Stimulated activated CD4-positive, alpha-beta T cell treated with anti-CD3 and anti-CD28 coated beads, Interleukin-1b, Interleukin-23, amount 100 ng/mL, for 4 hours (primary cell): ENCODE measurements around the gene IFRD2.
"Not testable (repeated sequence)": the region's sequence is repeated elsewhere in the genome, so short reads cannot be mapped to it uniquely, and the experiment has no call there.

Source experiments
- DNase-seq, 2 donors: peaks; one replicate each; pipeline ENCODE4 v3.0.0-alpha.2; 2020; ENCODE audit warnings: low read depth in 2 of 2

The IFRD2 gene

GRCh38 chr3:50286322-50287227 lies 5.7 kb downstream of the IFRD2 start:
- no peak for DNase-seq

- DNase-seq: not testable (repeated sequence)
These were observed 8.1 kb downstream of the IFRD2 start for GRCh38 chr3:50284121-50284520.

- no peak for DNase-seq
These were observed 12.8 kb downstream of the IFRD2 start for GRCh38 chr3:50279255-50280016.

- no peak for DNase-seq
These were observed 13.4 kb downstream of the IFRD2 start, which contains the start of gene LSMEM2 for GRCh38 chr3:50278880-50279224. Gene LSMEM2 (plus strand): TSS chr3:50279087. CDS start chr3:50279114, 27 bp downstream.

GRCh38 chr3:50278123-50278879 lies 13.9 kb downstream of the IFRD2 start:
- DNase-seq: no peak

GRCh38 chr3:50276762-50277101 lies 15.5 kb downstream of the IFRD2 start:
- no peak for DNase-seq

- no peak for DNase-seq
These were observed 16.1 kb downstream of the IFRD2 start for GRCh38 chr3:50275996-50276761.

- DNase-seq: no peak
These were observed 16.9 kb downstream of the IFRD2 start for GRCh38 chr3:50275141-50275995.

GRCh38 chr3:50274371-50275104 lies 17.7 kb downstream of the IFRD2 start:
- peak; percentile 43 to 68 for DNase-seq

GRCh38 chr3:50273689-50274065 lies 18.6 kb downstream of the IFRD2 start:
- DNase-seq: no peak

- peak; percentile 89 to 90 for DNase-seq
These were observed 19.1 kb downstream of the IFRD2 start for GRCh38 chr3:50272911-50273688.

GRCh38 chr3:50272538-50272910 lies 19.7 kb downstream of the IFRD2 start:
- not testable (repeated sequence) for DNase-seq

GRCh38 chr3:50271314-50271936 lies 20.8 kb downstream of the IFRD2 start:
- no peak for DNase-seq

- no peak for DNase-seq
These were observed 21.6 kb downstream of the IFRD2 start for GRCh38 chr3:50270422-50271224.

- DNase-seq: no peak
These were observed 22.2 kb downstream of the IFRD2 start for GRCh38 chr3:50269977-50270413.

- DNase-seq: no peak
These were observed 22.8 kb downstream of the IFRD2 start for GRCh38 chr3:50269460-50269859.

GRCh38 chr3:50268703-50269451 lies 23.4 kb downstream of the IFRD2 start, which contains the start of gene SEMA3B:
Gene SEMA3B (plus strand): TSS chr3:50269147. CDS start chr3:50269241, 94 bp downstream.
- no peak for DNase-seq
